Erythroblast (primary cell): ENCODE measurements around the gene TEX38.

Experiments used
- GATA1 ChIP-seq: IDR thresholded peaks from 2 replicates; pipeline ENCODE4 v1.6.1; 2011; ENCODE audit warnings: low read depth, mild to moderate bottlenecking, control low read depth, low read length, moderate library complexity
- POLR2A ChIP-seq: IDR thresholded peaks from 2 replicates; pipeline ENCODE4 v1.6.1; 2011; ENCODE audit warnings: mild to moderate bottlenecking, low read length

- no peak for TF ChIP-seq POLR2A
- TF ChIP-seq GATA1 = no peak
Observed at GRCh38 chr1:46670134-46670533, 1.5 kb upstream of the TEX38 start.
